Gastroesophageal sphincter (tissue), 3 donors: ENCODE data around the gene ARHGEF6.

Source experiments
- POLR2A ChIP-seq, 2 donors: fragments of 450-650 bp; IDR thresholded peaks; one replicate each; pipeline ENCODE4 v1.6.1; 2017; ENCODE audit warnings: antibody characterized with exemption in 2 of 2, mild to moderate bottlenecking in 2 of 2, moderate library complexity in 1 of 2
- TF ChIP-seq, protein P1 (sequence below), 4 experiments: fragments of 200-600 bp in 2 of 4; fragments of 450-650 bp in 2 of 4; sonication (generic) in 1 of 4; IDR thresholded peaks; one replicate each; pipeline ENCODE4 v1.5.1; 2017 to 2019; ENCODE audit warnings: antibody characterized with exemption in 4 of 4, mild to moderate bottlenecking in 2 of 4, moderate library complexity in 2 of 4

GRCh38 chrX:136814847-136815750 lies 34.4 kb upstream of the ARHGEF6 start:
- TF ChIP-seq, protein P1, sequence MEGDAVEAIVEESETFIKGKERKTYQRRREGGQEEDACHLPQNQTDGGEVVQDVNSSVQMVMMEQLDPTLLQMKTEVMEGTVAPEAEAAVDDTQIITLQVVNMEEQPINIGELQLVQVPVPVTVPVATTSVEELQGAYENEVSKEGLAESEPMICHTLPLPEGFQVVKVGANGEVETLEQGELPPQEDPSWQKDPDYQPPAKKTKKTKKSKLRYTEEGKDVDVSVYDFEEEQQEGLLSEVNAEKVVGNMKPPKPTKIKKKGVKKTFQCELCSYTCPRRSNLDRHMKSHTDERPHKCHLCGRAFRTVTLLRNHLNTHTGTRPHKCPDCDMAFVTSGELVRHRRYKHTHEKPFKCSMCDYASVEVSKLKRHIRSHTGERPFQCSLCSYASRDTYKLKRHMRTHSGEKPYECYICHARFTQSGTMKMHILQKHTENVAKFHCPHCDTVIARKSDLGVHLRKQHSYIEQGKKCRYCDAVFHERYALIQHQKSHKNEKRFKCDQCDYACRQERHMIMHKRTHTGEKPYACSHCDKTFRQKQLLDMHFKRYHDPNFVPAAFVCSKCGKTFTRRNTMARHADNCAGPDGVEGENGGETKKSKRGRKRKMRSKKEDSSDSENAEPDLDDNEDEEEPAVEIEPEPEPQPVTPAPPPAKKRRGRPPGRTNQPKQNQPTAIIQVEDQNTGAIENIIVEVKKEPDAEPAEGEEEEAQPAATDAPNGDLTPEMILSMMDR (IDR thresholded peaks at IDR 0.05), result no peak
- no peak for TF ChIP-seq POLR2A (IDR thresholded peaks at IDR 0.05)
